ENCODE results near the gene MAPK8IP3.

Gene MAPK8IP3

GRCh38 chr16:1816396-1817275, 110.6 kb downstream of the MAPK8IP3 start:
- Histone ChIP-seq H3K4me2 (ENCODE audit: low read length) (no peak overlapping the region), H3K9me2 (replicated peaks; ENCODE audit: control insufficient read depth, low read length) (no peaks in the 10 kb centered on the region), H3K9me3 (ENCODE audit: control insufficient read depth, insufficient read depth, low read length) (no peaks in the 10 kb centered on the region), H4K20me1 (ENCODE audit: control insufficient read depth, insufficient read depth, low read depth, low read length) (no peaks in the 10 kb centered on the region), H3K36me3 (ENCODE audit: control insufficient read depth, low read length) (no peaks in the 10 kb centered on the region), H3F3A (ENCODE audit: control insufficient read depth, insufficient read depth) (no peaks in the 10 kb centered on the region), H3K79me2 (ENCODE audit: control insufficient read depth, low read length) (no peaks in the 10 kb centered on the region), H3K4me3 (ENCODE audit: low read length) (no peak overlapping the region), H3K27ac (ENCODE audit: low read depth, low read length) (no peak overlapping the region), H3K27me3 (ENCODE audit: control insufficient read depth, low read length) (no peaks in the 10 kb centered on the region), H3K4me1 (ENCODE audit: control insufficient read depth, low read length) (no peaks in the 10 kb centered on the region)
- TF ChIP-seq, protein P1, sequence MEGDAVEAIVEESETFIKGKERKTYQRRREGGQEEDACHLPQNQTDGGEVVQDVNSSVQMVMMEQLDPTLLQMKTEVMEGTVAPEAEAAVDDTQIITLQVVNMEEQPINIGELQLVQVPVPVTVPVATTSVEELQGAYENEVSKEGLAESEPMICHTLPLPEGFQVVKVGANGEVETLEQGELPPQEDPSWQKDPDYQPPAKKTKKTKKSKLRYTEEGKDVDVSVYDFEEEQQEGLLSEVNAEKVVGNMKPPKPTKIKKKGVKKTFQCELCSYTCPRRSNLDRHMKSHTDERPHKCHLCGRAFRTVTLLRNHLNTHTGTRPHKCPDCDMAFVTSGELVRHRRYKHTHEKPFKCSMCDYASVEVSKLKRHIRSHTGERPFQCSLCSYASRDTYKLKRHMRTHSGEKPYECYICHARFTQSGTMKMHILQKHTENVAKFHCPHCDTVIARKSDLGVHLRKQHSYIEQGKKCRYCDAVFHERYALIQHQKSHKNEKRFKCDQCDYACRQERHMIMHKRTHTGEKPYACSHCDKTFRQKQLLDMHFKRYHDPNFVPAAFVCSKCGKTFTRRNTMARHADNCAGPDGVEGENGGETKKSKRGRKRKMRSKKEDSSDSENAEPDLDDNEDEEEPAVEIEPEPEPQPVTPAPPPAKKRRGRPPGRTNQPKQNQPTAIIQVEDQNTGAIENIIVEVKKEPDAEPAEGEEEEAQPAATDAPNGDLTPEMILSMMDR (IDR thresholded peaks at IDR 0.05; ENCODE audit: low read depth, low read length, poor library complexity, severe bottlenecking) = no peak
- TF ChIP-seq EZH2phosphoT487 (IDR thresholded peaks at IDR 0.05; ENCODE audit: borderline replicate concordance, low read length) = no peak

DNA sequence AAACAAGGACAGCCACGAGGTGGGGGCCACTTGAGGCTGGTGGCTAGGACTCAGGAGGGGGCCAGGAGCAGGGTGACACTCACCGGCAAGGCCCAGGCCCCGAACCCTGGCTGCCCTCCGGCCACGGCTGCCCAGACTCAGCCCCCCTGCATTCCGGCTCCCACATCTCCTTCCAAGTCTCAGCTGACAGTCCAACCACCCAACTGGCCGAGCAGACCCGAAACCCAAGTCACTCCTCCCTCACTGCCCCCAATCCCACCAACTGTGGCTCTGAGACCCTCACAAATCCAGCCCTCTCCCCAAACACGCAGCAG, 111.2 kb downstream of the MAPK8IP3 start:
- no peaks in the 10 kb centered on the region for H3K4me1 ChIP-seq (ENCODE audit: control insufficient read depth, low read length)
- H3K27me3 ChIP-seq (ENCODE audit: control insufficient read depth, low read length) = no peaks in the 10 kb centered on the region
- no peak overlapping the region for H3K4me2 ChIP-seq (ENCODE audit: low read length)
- no peaks in the 10 kb centered on the region for H3F3A ChIP-seq (ENCODE audit: control insufficient read depth, insufficient read depth)
- no peaks in the 10 kb centered on the region for H3K9me2 ChIP-seq (replicated peaks; ENCODE audit: control insufficient read depth, low read length)
- no peak overlapping the region for H3K27ac ChIP-seq (ENCODE audit: low read depth, low read length)
- H3K4me3 ChIP-seq (ENCODE audit: low read length) = no peak overlapping the region
- H4K20me1 ChIP-seq (ENCODE audit: control insufficient read depth, insufficient read depth, low read depth, low read length) = no peaks in the 10 kb centered on the region
- TF ChIP-seq EZH2phosphoT487 (IDR thresholded peaks at IDR 0.05; ENCODE audit: borderline replicate concordance, low read length) = no peak
- TF ChIP-seq, protein P1 (IDR thresholded peaks at IDR 0.05; ENCODE audit: low read depth, low read length, poor library complexity, severe bottlenecking) = no peak
- H3K36me3 ChIP-seq (ENCODE audit: control insufficient read depth, low read length) = no peaks in the 10 kb centered on the region
- H3K79me2 ChIP-seq (ENCODE audit: control insufficient read depth, low read length) = no peaks in the 10 kb centered on the region
- H3K9me3 ChIP-seq (ENCODE audit: control insufficient read depth, insufficient read depth, low read length) = no peaks in the 10 kb centered on the region

GRCh38 chr16:1817716-1818115, 111.7 kb downstream of the MAPK8IP3 start:
- no peak overlapping the region for H3K4me3 ChIP-seq (ENCODE audit: low read length)

More at GRCh38 chr16:1817716-1818115, 111.7 kb downstream of the MAPK8IP3 start:
- H3F3A ChIP-seq (ENCODE audit: control insufficient read depth, insufficient read depth) = no peaks in the 10 kb centered on the region
- H3K79me2 ChIP-seq (ENCODE audit: control insufficient read depth, low read length) = no peaks in the 10 kb centered on the region
- H3K27me3 ChIP-seq (ENCODE audit: control insufficient read depth, low read length) = no peaks in the 10 kb centered on the region
- no peaks in the 10 kb centered on the region for H4K20me1 ChIP-seq (ENCODE audit: control insufficient read depth, insufficient read depth, low read depth, low read length)
- no peaks in the 10 kb centered on the region for H3K36me3 ChIP-seq (ENCODE audit: control insufficient read depth, low read length)
- no peak overlapping the region for H3K4me2 ChIP-seq (ENCODE audit: low read length)
- TF ChIP-seq, protein P1 (IDR thresholded peaks at IDR 0.05; ENCODE audit: low read depth, low read length, poor library complexity, severe bottlenecking) = no peak
- TF ChIP-seq EZH2phosphoT487 (IDR thresholded peaks at IDR 0.05; ENCODE audit: borderline replicate concordance, low read length) = no peak
- no peak overlapping the region for H3K27ac ChIP-seq (ENCODE audit: low read depth, low read length)
- no peaks in the 10 kb centered on the region for H3K4me1 ChIP-seq (ENCODE audit: control insufficient read depth, low read length)
- H3K9me2 ChIP-seq (replicated peaks; ENCODE audit: control insufficient read depth, low read length) = no peaks in the 10 kb centered on the region
- no peaks in the 10 kb centered on the region for H3K9me3 ChIP-seq (ENCODE audit: control insufficient read depth, insufficient read depth, low read length)

All from DOHH2 (cell line).